ENCODE measurements around the gene HECTD2.
A peak's percentile ranks its signal among the peaks of the same experiment; 100 is the strongest.
"Not testable (repeated sequence)": the region's sequence is repeated elsewhere in the genome, so short reads cannot be mapped to it uniquely, and the experiment has no call there.

HECTD2 gene

GRCh38 chr10:91412354-91413087 is 2.4 kb downstream of the HECTD2 start:
- DNase-seq = peak; percentile 50

GRCh38 chr10:91415816-91416215 is 5.7 kb downstream of the HECTD2 start:
- DNase-seq = no peak

GRCh38 chr10:91416339-91416855 is 6.3 kb downstream of the HECTD2 start:
- DNase-seq = no peak

- no peak for DNase-seq
These were observed 8.3 kb downstream of the HECTD2 start for GRCh38 chr10:91418416-91418815.

- no peak for DNase-seq
These were observed 10.7 kb downstream of the HECTD2 start for GRCh38 chr10:91420868-91421267.

GRCh38 chr10:91422915-91423314 is 12.8 kb downstream of the HECTD2 start:
- no peak for DNase-seq

- DNase-seq = no peak
These were observed 13.9 kb downstream of the HECTD2 start for GRCh38 chr10:91424016-91424415.

GRCh38 chr10:91432175-91432574 is 22.0 kb downstream of the HECTD2 start:
- no peak for DNase-seq

- no peak for DNase-seq
These were observed 23.5 kb downstream of the HECTD2 start for GRCh38 chr10:91433620-91434019.

GRCh38 chr10:91434041-91434440 is 23.9 kb downstream of the HECTD2 start:
- no peak for DNase-seq

- DNase-seq = no peak
These were observed 25.1 kb downstream of the HECTD2 start for GRCh38 chr10:91435241-91435640.

GRCh38 chr10:91438228-91438627 is 28.1 kb downstream of the HECTD2 start:
- not testable (repeated sequence) for DNase-seq

GRCh38 chr10:91444211-91445182 is 34.4 kb downstream of the HECTD2 start:
- DNase-seq = peak; percentile 17

GRCh38 chr10:91452063-91452462 is 41.9 kb downstream of the HECTD2 start:
- no peak for DNase-seq

GRCh38 chr10:91453535-91453934 is 43.4 kb downstream of the HECTD2 start:
- DNase-seq = peak; percentile 8

GRCh38 chr10:91455135-91455534 is 45.0 kb downstream of the HECTD2 start:
- DNase-seq = not testable (repeated sequence)

- no peak for DNase-seq
These were observed 50.5 kb downstream of the HECTD2 start for GRCh38 chr10:91460681-91461080.

GRCh38 chr10:91462423-91462822 is 52.3 kb downstream of the HECTD2 start:
- DNase-seq = no peak

GRCh38 chr10:91464500-91464899 is 54.4 kb downstream of the HECTD2 start:
- DNase-seq = no peak

- no peak for DNase-seq
These were observed 55.1 kb downstream of the HECTD2 start for GRCh38 chr10:91465261-91465660.

- no peak for DNase-seq
These were observed 57.0 kb downstream of the HECTD2 start for GRCh38 chr10:91467114-91467513.

- DNase-seq = no peak
These were observed 61.5 kb downstream of the HECTD2 start for GRCh38 chr10:91471602-91472001.

GRCh38 chr10:91472911-91473310 is 62.8 kb downstream of the HECTD2 start:
- DNase-seq = no peak

GRCh38 chr10:91474009-91474408 is 63.9 kb downstream of the HECTD2 start:
- DNase-seq = no peak
